HEK293 (cell line): ENCODE results near the gene LAPTM4A.

Experiments used
- CTCF ChIA-PET: fragments of 350-600 bp; formaldehyde crosslinking; extraction: SDS; loops from one replicate; lab custom pipeline; 2021; ENCODE audit warnings: antibody characterized with exemption; lab: Yijun Ruan, JAX
- POLR2A ChIA-PET: fragments of 300-600 bp; formaldehyde crosslinking; extraction: SDS; loops from one replicate; lab custom pipeline; 2020; ENCODE audit warnings: antibody characterized with exemption, inconsistent platforms; lab: Yijun Ruan, JAX
- H3K27ac ChIP-seq: fragments of 200-500 bp; sonication (Bioruptor generic); 2 replicates; pipeline ENCODE4 v1.5.1; 2014; ENCODE audit warnings: low read depth, low read length, control low read depth, inconsistent platforms; ENCODE audit errors: extremely low read depth
- H3K36me3 ChIP-seq, 2 experiments: fragments of 200-500 bp in 1 of 2; sonication (Bioruptor generic) in 1 of 2; 1 replicate in 1 of 2; 2 replicates in 1 of 2; pipeline ENCODE4 v1.5.1; 2014 to 2017; ENCODE audit warnings: inconsistent platforms in 2 of 2, low read length in 2 of 2; ENCODE audit not compliant: control insufficient read depth in 2 of 2, insufficient read depth in 1 of 2
- H3K4me1 ChIP-seq: fragments of 200-500 bp; sonication (Bioruptor generic); 2 replicates; pipeline ENCODE4 v1.5.1; 2014; ENCODE audit warnings: mild to moderate bottlenecking, low read length, inconsistent platforms; ENCODE audit not compliant: control insufficient read depth, insufficient read depth
- H3K4me3 ChIP-seq: 2 replicates; pipeline ENCODE4 v1.5.1; 2011; ENCODE audit warnings: low read depth, mild to moderate bottlenecking, control low read depth, low read length, moderate library complexity
- H3K9me3 ChIP-seq: fragments of 200-500 bp; sonication (Bioruptor generic); 2 replicates; pipeline ENCODE4 v1.5.1; 2014; ENCODE audit warnings: low read depth, low read length, inconsistent platforms; ENCODE audit not compliant: control insufficient read depth, insufficient read depth
- CTCF ChIP-seq: fragments of 450-650 bp; formaldehyde crosslinking; IDR thresholded peaks from 2 replicates; pipeline ENCODE4 v1.5.1; 2016; ENCODE audit warnings: missing biosample characterization, missing genetic modification characterization
- PRDM10 ChIP-seq: fragments of 450-650 bp; formaldehyde crosslinking; IDR thresholded peaks from 2 replicates; pipeline ENCODE4 v1.5.1; 2016; ENCODE audit warnings: missing biosample characterization, missing genetic modification characterization
- SP7 ChIP-seq: fragments of 450-650 bp; formaldehyde crosslinking; IDR thresholded peaks from 2 replicates; pipeline ENCODE4 v1.5.1; 2016; ENCODE audit warnings: missing biosample characterization, missing genetic modification characterization
- TSHZ1 ChIP-seq: fragments of 450-650 bp; formaldehyde crosslinking; IDR thresholded peaks from 2 replicates; pipeline ENCODE4 v1.5.1; 2016; ENCODE audit warnings: missing biosample characterization, missing genetic modification characterization, borderline replicate concordance
- ZBTB17 ChIP-seq: fragments of 450-650 bp; formaldehyde crosslinking; IDR thresholded peaks from 2 replicates; pipeline ENCODE4 v1.5.1; 2016; ENCODE audit warnings: missing biosample characterization, missing genetic modification characterization
- ZNF2 ChIP-seq: fragments of 450-650 bp; formaldehyde crosslinking; IDR thresholded peaks from 2 replicates; pipeline ENCODE4 v1.5.1; 2016; ENCODE audit warnings: missing biosample characterization, missing genetic modification characterization
- ZNF223 ChIP-seq: fragments of 450-650 bp; formaldehyde crosslinking; IDR thresholded peaks from 2 replicates; pipeline ENCODE4 v1.5.1; 2016; ENCODE audit warnings: missing biosample characterization, missing genetic modification characterization
- ZNF335 ChIP-seq: fragments of 450-650 bp; formaldehyde crosslinking; conservative IDR thresholded peaks from 2 replicates; pipeline ENCODE4 v1.5.1; 2016; ENCODE audit warnings: missing biosample characterization, missing genetic modification characterization
- ZNF394 ChIP-seq: fragments of 450-650 bp; formaldehyde crosslinking; IDR thresholded peaks from 2 replicates; pipeline ENCODE4 v1.5.1; 2016; ENCODE audit warnings: missing biosample characterization, missing genetic modification characterization, mild to moderate bottlenecking, moderate library complexity, borderline replicate concordance
- ZNF596 ChIP-seq: fragments of 450-650 bp; IDR thresholded peaks from 2 replicates; pipeline ENCODE4 v1.5.0; 2018; ENCODE audit warnings: missing biosample characterization, mild to moderate bottlenecking, missing genetic modification characterization, moderate library complexity
- ZNF654 ChIP-seq: fragments of 450-650 bp; formaldehyde crosslinking; IDR thresholded peaks from 2 replicates; pipeline ENCODE4 v1.5.1; 2016; ENCODE audit warnings: low read depth, missing biosample characterization, missing genetic modification characterization
- ZNF664 ChIP-seq: fragments of 450-650 bp; formaldehyde crosslinking; IDR thresholded peaks from 2 replicates; pipeline ENCODE4 v1.5.1; 2016; ENCODE audit warnings: missing biosample characterization, missing genetic modification characterization
- ZNF707 ChIP-seq: fragments of 450-650 bp; formaldehyde crosslinking; IDR thresholded peaks from 2 replicates; pipeline ENCODE4 v1.5.1; 2016; ENCODE audit warnings: missing biosample characterization, missing genetic modification characterization
- ZSCAN30 ChIP-seq: fragments of 450-650 bp; IDR thresholded peaks from 2 replicates; pipeline ENCODE4 v1.5.1; 2018; ENCODE audit warnings: missing biosample characterization, mild to moderate bottlenecking, missing genetic modification characterization, moderate library complexity

LAPTM4A gene

GRCh38 chr2:20099780-20100179, 48.4 kb upstream of the LAPTM4A start (continued):
- no peak for TF ChIP-seq TSHZ1 (tag by site-specific recombination)
- no peak for TF ChIP-seq ZNF596 (tag by site-specific recombination)
- no peak for TF ChIP-seq SP7

- TF ChIP-seq ZNF2 (tag by site-specific recombination) = peak; percentile 21; the same call in 1 of the 2 replicates
- TF ChIP-seq ZNF335 (tag by site-specific recombination) = peak; percentile 69
- peak; percentile 98 for TF ChIP-seq PRDM10 (tag by site-specific recombination)
- TF ChIP-seq ZNF707 = no peak
- no peak for TF ChIP-seq ZNF664 (tag by site-specific recombination)
- TF ChIP-seq ZSCAN30 = 0 out of 2 replicates have a peak, but pooled peaks have one; percentile 26
- TF ChIP-seq ZNF394 (tag by site-specific recombination) = peak; percentile 48; the same call in 1 of the 2 replicates
- peak; percentile 88 for TF ChIP-seq ZNF654
- peak; percentile 85 for TF ChIP-seq CTCF (tag by site-specific recombination)
- TF ChIP-seq SP7 = 0 out of 2 replicates have a peak, but pooled peaks have one; percentile 20
- peak; percentile 45; the same call in 1 of the 2 replicates for TF ChIP-seq ZBTB17 (tag by site-specific recombination)
- TF ChIP-seq ZNF223 = no peak
- ChIA-PET CTCF (interaction anchor here (0.7 to 4.4 kb wide), 7 partner anchors 46 to 1407 kb away, joined by 3 to 41 read pairs (median 5); no protein-coding TSS in a partner anchor), POLR2A (no interaction called here)
- 0 out of 2 replicates have a peak, but pooled peaks cover 2% of the 10 kb centered on the region for H3K4me1 ChIP-seq
- H3K36me3 ChIP-seq = no peaks in the 10 kb centered on the region
- H3K27ac ChIP-seq = no peak overlapping the region
- no peaks in the 10 kb centered on the region for H3K9me3 ChIP-seq
- no peak overlapping the region for H3K4me3 ChIP-seq
Measured at GRCh38 chr2:20097889-20098714, 46.7 kb upstream of the LAPTM4A start.
